CD14-positive monocyte (primary cell): ENCODE measurements around the gene SLC22A1. TPM values are rescaled to one million over a fixed set of nuclear protein-coding genes. Genes with fewer than 3 reads are reported as not detected.

Experiments
- DNase-seq, 3 donors: peaks; one replicate each; pipeline ENCODE4 v3.0.0-alpha.2; 2011 to 2022
- H2AFZ ChIP-seq: 2 replicates; pipeline ENCODE4 v1.6.0; 2012; ENCODE audit warnings: mild to moderate bottlenecking, low read depth, low read length, inconsistent platforms; ENCODE audit not compliant: insufficient read depth, poor library complexity, severe bottlenecking
- H3K27ac ChIP-seq, 2 donors: 1 replicate in 1 of 2; 2 replicates in 1 of 2; pipeline ENCODE4 v1.5.1; 2012 to 2013; ENCODE audit warnings: low read length in 2 of 2, control low read depth in 1 of 2, inconsistent platforms in 1 of 2, low read depth in 1 of 2, mild to moderate bottlenecking in 1 of 2
- H3K27me3 ChIP-seq, 2 donors: one replicate each; pipeline versions ENCODE4 v1.6.0 to v1.6.1; 2011 to 2013; ENCODE audit warnings: low read length in 2 of 2; ENCODE audit not compliant: control insufficient read depth in 2 of 2, insufficient read depth in 2 of 2
- H3K36me3 ChIP-seq, 2 donors: replicated peaks in 1 of 2; 1 replicate in 1 of 2; 2 replicates in 1 of 2; pipeline versions ENCODE4 v1.5.1 to v1.6.1; 2012 to 2013; ENCODE audit warnings: low read length in 2 of 2, control low read depth in 1 of 2, inconsistent platforms in 1 of 2, mild to moderate bottlenecking in 1 of 2; ENCODE audit not compliant: insufficient read depth in 2 of 2, control insufficient read depth in 1 of 2
- H3K4me1 ChIP-seq, 2 donors: 1 replicate in 1 of 2; 2 replicates in 1 of 2; pipeline versions ENCODE4 v1.5.1 to v1.6.1; 2012 to 2013; ENCODE audit warnings: low read length in 2 of 2, control low read depth in 1 of 2, inconsistent platforms in 1 of 2, mild to moderate bottlenecking in 1 of 2, moderate library complexity in 1 of 2; ENCODE audit not compliant: insufficient read depth in 2 of 2, control insufficient read depth in 1 of 2
- H3K4me2 ChIP-seq: replicated peaks from 2 replicates; pipeline ENCODE3; 2012; ENCODE audit warnings: low read length, moderate library complexity, mild to moderate bottlenecking; ENCODE audit not compliant: poor library complexity, severe bottlenecking; ENCODE audit errors: extremely low read depth
- H3K4me3 ChIP-seq, 3 experiments: fragments of 200-600 bp in 1 of 3; sonication (generic) in 1 of 3; replicated peaks in 1 of 3; 1 replicate in 2 of 3; 2 replicates in 1 of 3; pipeline ENCODE4 v1.5.1; 2011 to 2013; ENCODE audit warnings: low read length in 3 of 3, mild to moderate bottlenecking in 3 of 3, control low read depth in 2 of 3, low read depth in 2 of 3, inconsistent platforms in 1 of 3, moderate library complexity in 1 of 3
- H3K79me2 ChIP-seq: 2 replicates; pipeline ENCODE4 v1.6.0; 2012; ENCODE audit warnings: mild to moderate bottlenecking, control low read depth, inconsistent platforms, low read length, moderate library complexity; ENCODE audit not compliant: insufficient read depth
- H3K9ac ChIP-seq: 2 replicates; pipeline ENCODE4 v1.6.0; 2017; ENCODE audit warnings: low read length, mild to moderate bottlenecking; ENCODE audit not compliant: insufficient read depth, poor library complexity, severe bottlenecking
- H3K9me3 ChIP-seq, 2 donors: replicated peaks in 1 of 2; 1 replicate in 1 of 2; 2 replicates in 1 of 2; pipeline versions ENCODE4 v1.5.1 to v1.6.1; 2012 to 2013; ENCODE audit warnings: low read length in 2 of 2, control low read depth in 1 of 2; ENCODE audit not compliant: control insufficient read depth in 1 of 2, insufficient read depth in 1 of 2
- H4K20me1 ChIP-seq: 2 replicates; pipeline ENCODE4 v1.6.0; 2012; ENCODE audit warnings: mild to moderate bottlenecking, low read length, control low read depth, moderate library complexity; ENCODE audit not compliant: insufficient read depth
- H3K27ac Mint-ChIP-seq, 7 donors: one replicate each; pipeline ENCODE4 v1.8.0; 2020; ENCODE audit warnings: mild to moderate bottlenecking in 7 of 7, mixed read lengths in 7 of 7, moderate library complexity in 6 of 7, inconsistent platforms in 2 of 7
- H3K27me3 Mint-ChIP-seq, 3 donors: one replicate each; pipeline ENCODE4 v1.8.0; 2021 to 2022; ENCODE audit warnings: low read depth in 3 of 3, mild to moderate bottlenecking in 3 of 3, mixed read lengths in 3 of 3, moderate library complexity in 3 of 3, inconsistent platforms in 1 of 3
- H3K36me3 Mint-ChIP-seq, 2 donors: one replicate each; pipeline ENCODE4 v1.8.0; 2020; ENCODE audit warnings: mixed read lengths in 2 of 2, inconsistent platforms in 1 of 2, mild to moderate bottlenecking in 1 of 2
- H3K4me1 Mint-ChIP-seq: one replicate; pipeline ENCODE4 v1.8.0; 2020; ENCODE audit warnings: mild to moderate bottlenecking, mixed read lengths
- H3K4me3 Mint-ChIP-seq, 2 donors: one replicate each; pipeline ENCODE4 v1.8.0; 2020; ENCODE audit warnings: mild to moderate bottlenecking in 2 of 2, mixed read lengths in 2 of 2, moderate library complexity in 1 of 2
- H3K9me3 Mint-ChIP-seq, 7 donors: one replicate each; pipeline ENCODE4 v1.8.0; 2020 to 2022; ENCODE audit warnings: mixed read lengths in 7 of 7, mild to moderate bottlenecking in 6 of 7, moderate library complexity in 6 of 7, inconsistent platforms in 2 of 7
- WGBS: methylation state at CpG from one replicate; pipeline ENCODE4 v1.1.5; 2013; ENCODE audit warnings: missing lambda C conversion rate; ENCODE audit not compliant: insufficient coverage; 5-methylcytosine and 5-hydroxymethylcytosine counted together
- intact Hi-C, 2 donors: fragments of 100-400 bp; cut with micrococcal nuclease; formaldehyde crosslinking; loops; one replicate each; pipeline versions ENCODE4 v1.15.0 to v1.15.1; 2023
- polyA plus RNA-seq, 3 donors: library from polyadenylated mRNA; depleted of rRNA in 1 of 3; unstranded in 2 of 3; stranded (reverse) in 1 of 3; fragments of 300-500 nt in 2 of 3; fragments of >200 nt in 1 of 3; fragmentation: Illumina TruSeq in 2 of 3; gene quantifications; 1 replicate in 2 of 3; 2 replicates in 1 of 3; pipeline ENCODE4 v1.2.3, GENCODE V29; 2012 to 2021
- TF ChIP-seq, protein P1 (sequence below): fragments of 200-600 bp; IDR thresholded peaks from one replicate; pipeline ENCODE4 v1.8.0; 2022; ENCODE audit warnings: antibody characterized with exemption, mild to moderate bottlenecking

SLC22A1 gene
- polyA plus RNA-seq, 3 donors = 0.36 to 0.48 TPM; not detected in 1

DNA sequence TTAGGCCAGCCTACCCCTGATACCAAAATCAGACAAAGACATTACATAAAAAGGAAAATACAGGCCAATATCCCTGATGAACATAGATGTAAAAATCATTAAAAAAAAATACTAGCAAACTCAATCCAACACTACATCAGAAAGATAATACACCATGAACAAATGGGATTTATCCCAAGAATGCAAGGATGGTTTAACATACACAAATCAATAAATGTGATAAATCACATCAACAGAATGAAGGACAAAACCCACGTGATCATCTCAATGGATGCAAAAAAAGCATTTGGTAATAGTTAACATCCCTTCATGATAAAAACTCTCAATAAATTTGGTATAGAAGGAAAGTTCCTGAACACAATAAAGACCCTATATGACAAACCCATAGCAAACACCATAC lies 73.2 kb downstream of the SLC22A1 start:
- H3K9me3 ChIP-seq = peaks cover 13 to 16% of the 10 kb centered on the region in 2 donors
- TF ChIP-seq, protein P1, sequence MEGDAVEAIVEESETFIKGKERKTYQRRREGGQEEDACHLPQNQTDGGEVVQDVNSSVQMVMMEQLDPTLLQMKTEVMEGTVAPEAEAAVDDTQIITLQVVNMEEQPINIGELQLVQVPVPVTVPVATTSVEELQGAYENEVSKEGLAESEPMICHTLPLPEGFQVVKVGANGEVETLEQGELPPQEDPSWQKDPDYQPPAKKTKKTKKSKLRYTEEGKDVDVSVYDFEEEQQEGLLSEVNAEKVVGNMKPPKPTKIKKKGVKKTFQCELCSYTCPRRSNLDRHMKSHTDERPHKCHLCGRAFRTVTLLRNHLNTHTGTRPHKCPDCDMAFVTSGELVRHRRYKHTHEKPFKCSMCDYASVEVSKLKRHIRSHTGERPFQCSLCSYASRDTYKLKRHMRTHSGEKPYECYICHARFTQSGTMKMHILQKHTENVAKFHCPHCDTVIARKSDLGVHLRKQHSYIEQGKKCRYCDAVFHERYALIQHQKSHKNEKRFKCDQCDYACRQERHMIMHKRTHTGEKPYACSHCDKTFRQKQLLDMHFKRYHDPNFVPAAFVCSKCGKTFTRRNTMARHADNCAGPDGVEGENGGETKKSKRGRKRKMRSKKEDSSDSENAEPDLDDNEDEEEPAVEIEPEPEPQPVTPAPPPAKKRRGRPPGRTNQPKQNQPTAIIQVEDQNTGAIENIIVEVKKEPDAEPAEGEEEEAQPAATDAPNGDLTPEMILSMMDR = no peak
- intact Hi-C loops = no loop called here
- H3K27me3 ChIP-seq = no peaks in the 10 kb centered on the region
- H3K36me3 ChIP-seq = no peaks in the 10 kb centered on the region
- no peak overlapping the region for H3K9ac ChIP-seq
- no peaks in the 10 kb centered on the region for H3K79me2 ChIP-seq
- Mint-ChIP-seq H3K9me3 (peaks cover 11 to 31% (median 22%) of the 10 kb centered on the region in 7 donors), H3K4me3 (no peak overlapping the region), H3K27me3 (peaks cover 0 to 1% (median 0%) of the 10 kb centered on the region in 3 donors), H3K27ac (no peak overlapping the region), H3K36me3 (no peaks in the 10 kb centered on the region), H3K4me1 (no peaks in the 10 kb centered on the region)
- H3K4me1 ChIP-seq = no peaks in the 10 kb centered on the region
- no peak overlapping the region for H3K4me2 ChIP-seq
- H2AFZ ChIP-seq = no peak overlapping the region
- no CpG with 5 or more reads among the region's 1 CpG for WGBS
- H3K27ac ChIP-seq = no peak overlapping the region
- no peaks in the 10 kb centered on the region for H4K20me1 ChIP-seq
- H3K4me3 ChIP-seq = no peak overlapping the region
- DNase-seq = no peak

DNA sequence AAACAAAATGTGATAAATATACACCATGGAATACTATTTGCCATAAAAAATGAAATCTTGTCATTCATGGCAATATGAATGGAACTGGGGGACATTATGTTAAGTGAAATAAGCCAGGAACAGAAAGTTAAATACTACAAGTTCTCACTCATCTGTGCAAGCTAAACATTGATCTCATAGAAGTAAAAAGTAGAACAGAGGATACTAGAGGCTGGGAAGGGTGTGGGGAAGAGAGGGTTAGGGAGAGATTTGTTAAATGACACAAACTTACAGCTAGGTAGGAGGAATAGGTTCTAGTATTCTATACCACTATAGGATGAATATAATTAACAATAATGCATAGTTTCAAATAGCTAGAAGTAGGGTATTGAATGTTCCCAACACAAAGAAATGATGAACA lies 76.0 kb downstream of the SLC22A1 start:
- Mint-ChIP-seq H3K27ac (no peak overlapping the region), H3K9me3 (peaks cover 5 to 20% (median 16%) of the 10 kb centered on the region in 7 donors), H3K36me3 (no peaks in the 10 kb centered on the region), H3K4me1 (no peaks in the 10 kb centered on the region), H3K4me3 (no peak overlapping the region), H3K27me3 (peaks cover 0 to 7% (median 2%) of the 10 kb centered on the region in 3 donors)
- Histone ChIP-seq H3K79me2 (no peaks in the 10 kb centered on the region), H3K27me3 (no peaks in the 10 kb centered on the region), H3K36me3 (no peaks in the 10 kb centered on the region), H3K27ac (no peak overlapping the region), H2AFZ (no peak overlapping the region), H3K4me2 (no peak overlapping the region), H3K4me3 (no peak overlapping the region), H3K9me3 (peaks cover 0 to 3% of the 10 kb centered on the region in 2 donors), H4K20me1 (no peaks in the 10 kb centered on the region), H3K4me1 (no peaks in the 10 kb centered on the region), H3K9ac (no peak overlapping the region)
- no peak for DNase-seq
- intact Hi-C loops = no loop called here
- TF ChIP-seq, protein P1 = no peak
